H1 (cell line): ENCODE measurements around the gene TAF4. TPM values are rescaled to one million over a fixed set of nuclear protein-coding genes. Genes with fewer than 3 reads are reported as not detected.

Experiments used
- BACH1 ChIP-seq: IDR thresholded peaks from 2 replicates; pipeline ENCODE4 v1.6.1; 2012; ENCODE audit warnings: low read length, improper control_type of control experiment
- CHD7 ChIP-seq: fragments of 300-600 bp; sonication (generic); IDR thresholded peaks from 2 replicates; pipeline ENCODE4 v1.7.1; 2012; ENCODE audit warnings: low read length, moderate library complexity, mild to moderate bottlenecking, inconsistent platforms; ENCODE audit not compliant: insufficient replicate concordance
- KDM1A ChIP-seq: fragments of 200-600, 300-600 bp; sonication (generic); IDR thresholded peaks from 2 replicates; pipeline ENCODE4 v1.7.1; 2016; ENCODE audit warnings: mild to moderate bottlenecking, low read length, borderline replicate concordance
- polyA plus RNA-seq, 7 experiments: library from polyadenylated mRNA; depleted of rRNA in 3 of 7; stranded (reverse) in 5 of 7; unstranded in 2 of 7; fragments of >200 nt in 5 of 7; fragments of 200-250 nt in 2 of 7; gene quantifications; 1 replicate in 5 of 7; 2 replicates in 1 of 7; 4 replicates in 1 of 7; pipeline versions ENCODE4 v1.2.1 to v1.2.3, GENCODE V29; 2011 to 2013; ENCODE audit warnings: missing spikeins in 2 of 7, mixed read lengths in 2 of 7
- total RNA-seq: library from RNA; stranded (reverse); fragmentation: NEBNext Ultra II Directional; extraction: Animal tissue kit (Norgen Biotek cat#: 25700); gene quantifications from 2 replicates; pipeline ENCODE4 v1.2.1, GENCODE V29; 2021

The TAF4 gene
- total and polyA plus RNA-seq, 2 of the 8 experiments (the other 6 are each of a cell fraction or from before 2014, with no cell fraction given) = 16.0 to 30.1 TPM

DNA sequence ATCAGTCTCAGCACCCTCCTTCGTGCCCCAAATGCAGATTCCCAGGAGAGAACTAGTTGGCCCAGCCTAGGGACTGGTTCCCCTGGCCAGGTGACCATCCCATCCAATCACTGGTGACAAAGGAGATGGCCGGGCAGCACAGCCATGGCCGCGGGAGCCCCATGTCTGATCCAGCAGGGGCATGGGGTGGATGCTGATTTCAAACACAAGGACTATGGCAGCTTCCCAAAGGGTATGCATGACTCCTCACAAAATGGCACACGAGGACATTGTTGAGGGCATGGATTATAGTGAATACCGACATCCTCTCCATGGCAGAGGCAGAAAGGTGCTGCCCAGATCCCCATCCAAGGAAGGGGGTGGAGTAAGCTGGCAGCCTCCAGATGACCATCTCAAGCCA, 46.7 kb upstream of the TAF4 start (continued):
- TF ChIP-seq CHD7 (no peak), KDM1A (no peak), BACH1 (no peak)
